Keratinocyte (primary cell): ENCODE measurements around the gene ALDH3A1. TPM values are rescaled to one million over a fixed set of nuclear protein-coding genes. Genes with fewer than 3 reads are reported as not detected.

Experiments used
- DNase-seq: peaks from one replicate; pipeline ENCODE4 v3.0.0-alpha.2; 2011; ENCODE audit warnings: low read depth, missing footprints, low spot score
- FAIRE-seq: peaks from 2 replicates; lab custom pipeline; 2011; peaks lifted over from hg19 to GRCh38; lab: Jason Lieb, UNC
- H2AFZ ChIP-seq: 2 replicates; pipeline ENCODE4 v1.6.0; 2012; ENCODE audit warnings: low read length, control low read depth, inconsistent platforms; ENCODE audit not compliant: control insufficient read depth
- H3K27ac ChIP-seq: 2 replicates; pipeline ENCODE4 v1.5.1; 2011; ENCODE audit warnings: low read length; ENCODE audit not compliant: control insufficient read depth, insufficient read depth
- H3K27me3 ChIP-seq: 3 replicates; pipeline ENCODE4 v1.6.0; 2011; ENCODE audit warnings: low read length; ENCODE audit not compliant: control insufficient read depth, insufficient read depth; ENCODE audit errors: extremely low read depth
- H3K36me3 ChIP-seq, 2 experiments: 2 replicates in 1 of 2; 3 replicates in 1 of 2; pipeline ENCODE4 v1.5.1; 2011; ENCODE audit warnings: low read length in 2 of 2, mild to moderate bottlenecking in 1 of 2; ENCODE audit not compliant: control insufficient read depth in 2 of 2, insufficient read depth in 2 of 2; ENCODE audit errors: extremely low read depth in 1 of 2
- H3K4me1 ChIP-seq: 3 replicates; pipeline ENCODE4 v1.5.1; 2011; ENCODE audit warnings: low read length; ENCODE audit not compliant: control insufficient read depth, insufficient read depth; ENCODE audit errors: extremely low read depth
- H3K4me2 ChIP-seq: 3 replicates; pipeline ENCODE4 v1.6.0; 2011; ENCODE audit warnings: low read depth, low read length; ENCODE audit not compliant: control insufficient read depth, insufficient read depth; ENCODE audit errors: extremely low read depth
- H3K4me3 ChIP-seq, 3 experiments: fragments of 200-600 bp in 1 of 3; sonication (generic) in 1 of 3; 2 replicates in 2 of 3; 3 replicates in 1 of 3; pipeline ENCODE4 v1.5.1; 2011 to 2016; ENCODE audit warnings: low read length in 3 of 3, mild to moderate bottlenecking in 3 of 3, control low read depth in 2 of 3, inconsistent platforms in 1 of 3, low read depth in 1 of 3, mixed read lengths in 1 of 3, mixed run types in 1 of 3, moderate library complexity in 1 of 3; ENCODE audit not compliant: control insufficient read depth in 2 of 3, insufficient read depth in 2 of 3; ENCODE audit errors: extremely low read depth in 1 of 3
- H3K79me2 ChIP-seq: 2 replicates; pipeline ENCODE4 v1.6.0; 2012; ENCODE audit warnings: low read length; ENCODE audit not compliant: control insufficient read depth, insufficient read depth
- H3K9ac ChIP-seq: 3 replicates; pipeline ENCODE4 v1.6.0; 2011; ENCODE audit warnings: low read length; ENCODE audit not compliant: control insufficient read depth, insufficient read depth; ENCODE audit errors: extremely low read depth
- H3K9me1 ChIP-seq: 3 replicates; pipeline ENCODE4 v1.6.0; 2011; ENCODE audit warnings: low read length; ENCODE audit not compliant: control insufficient read depth, insufficient read depth; ENCODE audit errors: extremely low read depth
- H3K9me3 ChIP-seq: 2 replicates; pipeline ENCODE4 v1.5.1; 2012; ENCODE audit warnings: low read depth, low read length; ENCODE audit not compliant: control insufficient read depth
- H4K20me1 ChIP-seq: 3 replicates; pipeline ENCODE4 v1.6.0; 2011; ENCODE audit warnings: low read length; ENCODE audit not compliant: control insufficient read depth, insufficient read depth; ENCODE audit errors: extremely low read depth
- CTCF ChIP-seq, 3 experiments: IDR thresholded peaks in 1 of 3; conservative IDR thresholded peaks in 1 of 3; optimal IDR thresholded peaks in 1 of 3; 2 replicates in 2 of 3; 3 replicates in 1 of 3; pipeline versions ENCODE3 to v1.5.1; 2011; ENCODE audit warnings: low read length in 3 of 3, mild to moderate bottlenecking in 3 of 3, moderate library complexity in 2 of 3, control low read depth in 1 of 3, inconsistent platforms in 1 of 3; ENCODE audit not compliant: insufficient read depth in 2 of 3; ENCODE audit errors: extremely low read depth in 1 of 3
- EZH2 ChIP-seq: IDR thresholded peaks from one replicate; pipeline ENCODE4 v1.6.1; 2012; ENCODE audit warnings: inconsistent platforms, mild to moderate bottlenecking, low read length, moderate library complexity
- dilution Hi-C: fragments of 300-500 bp; cut with MboI; formaldehyde crosslinking; loops from one replicate; pipeline ENCODE4 v1.7.0; 2020; ENCODE audit warnings: low sequenced_read_pairs; ENCODE audit not compliant: extremely low pct_ligation_motif_present
- polyA plus RNA-seq, 5 experiments: library from polyadenylated mRNA; depleted of rRNA in 3 of 5; stranded (reverse) in 3 of 5; stranded (forward) in 1 of 5; unstranded in 1 of 5; fragments of >200 nt; gene quantifications; 1 replicate in 1 of 5; 2 replicates in 3 of 5; 3 replicates in 1 of 5; pipeline versions ENCODE4 v1.2.1 to v1.2.3, GENCODE V29; 2011 to 2012; ENCODE audit warnings: missing spikeins in 2 of 5, low read depth in 1 of 5, low replicate concordance in 1 of 5

ALDH3A1 gene
- polyA plus RNA-seq, 1 donor (not counting 4 experiments of a cell fraction or from before 2014, with no cell fraction given): 5.8 TPM

- DNase-seq (no peak), FAIRE-seq (no peak)
- Histone ChIP-seq H3K9me3 (no peaks in the 10 kb centered on the region), H2AFZ (no peak overlapping the region), H3K9me1 (no peaks in the 10 kb centered on the region), H3K4me2 (no peak overlapping the region), H3K4me3 (no peak overlapping the region), H3K9ac (no peak overlapping the region), H3K27me3 (no peaks in the 10 kb centered on the region), H3K27ac (no peak overlapping the region), H4K20me1 (no peaks in the 10 kb centered on the region), H3K79me2 (no peaks in the 10 kb centered on the region), H3K4me1 (peaks cover 48% of the 10 kb centered on the region), H3K36me3 (no peaks in the 10 kb centered on the region)
- dilution Hi-C loops: no loop called here
- no peak for TF ChIP-seq EZH2
- no peak for TF ChIP-seq CTCF (optimal IDR thresholded peaks at IDR 0.05 in 1 of 3, IDR thresholded peaks at IDR 0.05 in 1 of 3, conservative IDR thresholded peaks at IDR 0.05 in 1 of 3; ENCODE audit: extremely low read depth in 1 of 3, insufficient read depth in 2 of 3, low read length in 3 of 3)
Observed at GRCh38 chr17:19747159-19747719, 859 bp downstream of the ALDH3A1 start.

GRCh38 chr17:19746517-19746916 lies 1.6 kb downstream of the ALDH3A1 start:
- H3K79me2 ChIP-seq: no peaks in the 10 kb centered on the region
- FAIRE-seq: no peak
- H3K4me2 ChIP-seq: no peak overlapping the region
- H3K9ac ChIP-seq: no peak overlapping the region
- dilution Hi-C loops: no loop called here
- no peaks in the 10 kb centered on the region for H4K20me1 ChIP-seq
- H3K4me1 ChIP-seq: peaks cover 43% of the 10 kb centered on the region
- no peaks in the 10 kb centered on the region for H3K36me3 ChIP-seq
- no peak overlapping the region for H3K27ac ChIP-seq
- no peaks in the 10 kb centered on the region for H3K9me3 ChIP-seq
- no peak overlapping the region for H3K4me3 ChIP-seq
- H3K9me1 ChIP-seq: no peaks in the 10 kb centered on the region
- TF ChIP-seq CTCF (optimal IDR thresholded peaks at IDR 0.05 in 1 of 3, IDR thresholded peaks at IDR 0.05 in 1 of 3, conservative IDR thresholded peaks at IDR 0.05 in 1 of 3; ENCODE audit: extremely low read depth in 1 of 3, insufficient read depth in 2 of 3, low read length in 3 of 3): no peak
- TF ChIP-seq EZH2: no peak
- no peaks in the 10 kb centered on the region for H3K27me3 ChIP-seq
- DNase-seq: no peak
- H2AFZ ChIP-seq: no peak overlapping the region
